ENCODE results near the gene VRK1.
"Not testable (repeated sequence)": the region's sequence is repeated elsewhere in the genome, so short reads cannot be mapped to it uniquely, and the experiment has no call there.

Gene VRK1

DNA sequence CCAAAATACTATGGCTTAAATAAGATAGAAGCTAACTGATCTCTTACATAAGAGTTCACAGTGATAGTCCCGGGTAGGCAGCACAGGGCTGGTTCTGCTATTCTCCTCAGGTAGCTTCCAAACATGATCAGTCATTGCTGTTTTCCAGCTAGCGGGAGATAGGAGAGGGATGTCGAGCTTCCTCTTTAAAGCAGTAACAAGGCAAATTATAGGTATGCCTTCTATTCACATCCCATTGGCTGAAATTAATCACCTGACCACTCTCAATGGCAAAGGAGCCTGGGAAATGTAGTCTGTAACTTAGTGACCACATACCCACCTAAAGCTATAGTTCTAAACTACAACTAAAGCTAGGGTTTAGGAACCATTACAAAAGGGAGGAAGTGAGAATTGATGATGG is 34.5 kb upstream of the VRK1 start:
- Histone ChIP-seq H3K4me3 (replicated peaks; ENCODE audit: low read depth, low read length) (no peak overlapping the region; the same call in 1 of the 2 replicates), H3K27me3 (replicated peaks; ENCODE audit: control insufficient read depth, insufficient read depth, low read length) (no peaks in the 10 kb centered on the region), H3K36me3 (ENCODE audit: control insufficient read depth, insufficient read depth, low read length) (no peaks in the 10 kb centered on the region)
- no peak for DNase-seq (ENCODE audit: extremely low read depth, insufficient read length)
- TF ChIP-seq, protein P1, sequence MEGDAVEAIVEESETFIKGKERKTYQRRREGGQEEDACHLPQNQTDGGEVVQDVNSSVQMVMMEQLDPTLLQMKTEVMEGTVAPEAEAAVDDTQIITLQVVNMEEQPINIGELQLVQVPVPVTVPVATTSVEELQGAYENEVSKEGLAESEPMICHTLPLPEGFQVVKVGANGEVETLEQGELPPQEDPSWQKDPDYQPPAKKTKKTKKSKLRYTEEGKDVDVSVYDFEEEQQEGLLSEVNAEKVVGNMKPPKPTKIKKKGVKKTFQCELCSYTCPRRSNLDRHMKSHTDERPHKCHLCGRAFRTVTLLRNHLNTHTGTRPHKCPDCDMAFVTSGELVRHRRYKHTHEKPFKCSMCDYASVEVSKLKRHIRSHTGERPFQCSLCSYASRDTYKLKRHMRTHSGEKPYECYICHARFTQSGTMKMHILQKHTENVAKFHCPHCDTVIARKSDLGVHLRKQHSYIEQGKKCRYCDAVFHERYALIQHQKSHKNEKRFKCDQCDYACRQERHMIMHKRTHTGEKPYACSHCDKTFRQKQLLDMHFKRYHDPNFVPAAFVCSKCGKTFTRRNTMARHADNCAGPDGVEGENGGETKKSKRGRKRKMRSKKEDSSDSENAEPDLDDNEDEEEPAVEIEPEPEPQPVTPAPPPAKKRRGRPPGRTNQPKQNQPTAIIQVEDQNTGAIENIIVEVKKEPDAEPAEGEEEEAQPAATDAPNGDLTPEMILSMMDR (IDR thresholded peaks at IDR 0.05; ENCODE audit: insufficient read depth, low read length, poor library complexity, severe bottlenecking), result no peak

GRCh38 chr14:96764012-96764411 is 33.2 kb upstream of the VRK1 start:
- Histone ChIP-seq H3K27me3 (replicated peaks; ENCODE audit: control insufficient read depth, insufficient read depth, low read length) (no peaks in the 10 kb centered on the region), H3K36me3 (ENCODE audit: control insufficient read depth, insufficient read depth, low read length) (no peaks in the 10 kb centered on the region), H3K4me3 (replicated peaks; ENCODE audit: low read depth, low read length) (no peak overlapping the region)
- DNase-seq (ENCODE audit: extremely low read depth, insufficient read length), result no peak
- TF ChIP-seq, protein P1 (IDR thresholded peaks at IDR 0.05; ENCODE audit: insufficient read depth, low read length, poor library complexity, severe bottlenecking), result no peak

DNA sequence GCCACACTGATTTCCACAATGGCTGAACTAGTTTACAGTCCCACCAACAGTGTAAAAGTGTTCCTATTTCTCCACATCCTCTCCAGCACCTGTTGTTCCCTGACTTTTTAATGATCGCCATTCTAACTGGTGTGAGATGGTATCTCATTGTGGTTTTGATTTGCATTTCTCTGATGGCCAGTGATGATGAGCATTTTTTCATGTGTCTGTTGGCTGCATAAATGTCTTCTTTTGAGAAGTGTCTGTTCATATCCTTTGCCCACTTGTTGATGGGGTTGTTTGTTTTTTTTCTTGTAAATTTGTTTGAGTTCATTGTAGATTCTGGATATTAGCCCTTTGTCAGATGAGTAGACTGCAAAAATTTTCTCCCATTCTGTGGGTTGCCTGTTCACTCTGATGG is 32.0 kb upstream of the VRK1 start:
- DNase-seq (ENCODE audit: extremely low read depth, insufficient read length); H3K4me3 ChIP-seq (replicated peaks; ENCODE audit: low read depth, low read length); H3K36me3 ChIP-seq (ENCODE audit: control insufficient read depth, insufficient read depth, low read length); H3K27me3 ChIP-seq (replicated peaks; ENCODE audit: control insufficient read depth, insufficient read depth, low read length): not testable (repeated sequence)

GRCh38 chr14:96772929-96773328 is 24.3 kb upstream of the VRK1 start:
- Histone ChIP-seq H3K4me3 (replicated peaks; ENCODE audit: low read depth, low read length) (no peak overlapping the region), H3K36me3 (ENCODE audit: control insufficient read depth, insufficient read depth, low read length) (no peaks in the 10 kb centered on the region), H3K27me3 (replicated peaks; ENCODE audit: control insufficient read depth, insufficient read depth, low read length) (no peaks in the 10 kb centered on the region; the same call in 1 of the 2 replicates)
- no peak for DNase-seq (ENCODE audit: extremely low read depth, insufficient read length)
- TF ChIP-seq, protein P1 (IDR thresholded peaks at IDR 0.05; ENCODE audit: insufficient read depth, low read length, poor library complexity, severe bottlenecking), result no peak

DNA sequence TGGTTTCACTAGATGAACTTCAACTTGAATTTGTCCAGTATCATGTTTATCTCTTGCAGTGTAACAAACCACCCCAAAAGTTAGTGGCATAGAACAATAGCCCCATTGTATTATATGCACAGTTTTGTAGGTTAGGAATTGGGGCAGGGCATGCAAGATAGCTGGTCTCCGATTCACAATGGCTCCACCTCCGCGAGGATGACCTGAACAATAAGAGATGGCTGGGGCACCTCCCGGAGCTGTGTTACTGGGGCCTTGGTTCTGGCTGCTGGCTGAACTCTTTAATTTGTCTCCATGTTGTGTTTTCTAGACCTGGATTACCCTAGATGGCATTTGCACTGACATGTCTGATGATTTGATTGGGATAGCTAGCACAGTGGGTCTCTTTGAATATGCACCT is 20.4 kb upstream of the VRK1 start:
- Histone ChIP-seq H3K4me3 (replicated peaks; ENCODE audit: low read depth, low read length) (no peak overlapping the region), H3K36me3 (ENCODE audit: control insufficient read depth, insufficient read depth, low read length) (no peaks in the 10 kb centered on the region), H3K27me3 (replicated peaks; ENCODE audit: control insufficient read depth, insufficient read depth, low read length) (no peaks in the 10 kb centered on the region)
- TF ChIP-seq, protein P1 (IDR thresholded peaks at IDR 0.05; ENCODE audit: insufficient read depth, low read length, poor library complexity, severe bottlenecking), result no peak
- DNase-seq (ENCODE audit: extremely low read depth, insufficient read length), result no peak

- DNase-seq (ENCODE audit: extremely low read depth, insufficient read length), result no peak
- TF ChIP-seq, protein P1 (IDR thresholded peaks at IDR 0.05; ENCODE audit: insufficient read depth, low read length, poor library complexity, severe bottlenecking), result no peak
- H3K4me3 ChIP-seq (replicated peaks; ENCODE audit: low read depth, low read length), result no peak overlapping the region
- no peaks in the 10 kb centered on the region for H3K27me3 ChIP-seq (replicated peaks; ENCODE audit: control insufficient read depth, insufficient read depth, low read length)
- H3K36me3 ChIP-seq (ENCODE audit: control insufficient read depth, insufficient read depth, low read length), result no peaks in the 10 kb centered on the region
Observed at GRCh38 chr14:96780500-96780899, 16.7 kb upstream of the VRK1 start.
